COLO668 (cell line): ENCODE results near the gene NBPF12.
A peak's percentile ranks its signal among the peaks of the same experiment; 100 is the strongest.
"Not testable (repeated sequence)": the region's sequence is repeated elsewhere in the genome, so short reads cannot be mapped to it uniquely, and the experiment has no call there.

Experiments
- DNase-seq: peaks from one replicate; lab custom pipeline; 2025; ENCODE audit not compliant: unreplicated experiment; lab: John Stamatoyannopoulos, UW

NBPF12 gene

GRCh38 chr1:146938242-146938902 lies at the start of gene NBPF12:
NBPF12 (plus strand) TSS chr1:146938324; CDS start chr1:146960144, 21,820 bp downstream.
- DNase-seq, result peak; percentile 90

DNA sequence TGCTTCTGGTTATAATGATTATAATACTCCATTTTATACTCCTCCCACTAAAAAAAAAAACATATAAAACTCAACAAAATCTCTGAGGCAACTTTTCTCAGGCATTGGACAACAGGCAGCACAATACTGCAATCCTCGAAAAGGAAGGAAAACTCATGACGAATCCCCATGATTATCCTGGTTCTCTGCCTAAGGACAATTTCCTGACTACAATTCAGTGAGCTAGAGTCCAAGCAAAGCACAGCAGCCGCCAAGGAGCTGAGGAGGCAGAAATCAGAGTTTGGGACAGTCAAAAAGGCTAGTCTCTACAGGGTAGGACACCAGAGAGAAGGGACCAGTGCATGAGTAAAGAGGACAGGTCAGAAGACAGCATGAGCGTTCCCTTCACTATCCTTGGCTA lies 46.8 kb upstream of the NBPF12 start:
- DNase-seq, result not testable (repeated sequence)

DNA sequence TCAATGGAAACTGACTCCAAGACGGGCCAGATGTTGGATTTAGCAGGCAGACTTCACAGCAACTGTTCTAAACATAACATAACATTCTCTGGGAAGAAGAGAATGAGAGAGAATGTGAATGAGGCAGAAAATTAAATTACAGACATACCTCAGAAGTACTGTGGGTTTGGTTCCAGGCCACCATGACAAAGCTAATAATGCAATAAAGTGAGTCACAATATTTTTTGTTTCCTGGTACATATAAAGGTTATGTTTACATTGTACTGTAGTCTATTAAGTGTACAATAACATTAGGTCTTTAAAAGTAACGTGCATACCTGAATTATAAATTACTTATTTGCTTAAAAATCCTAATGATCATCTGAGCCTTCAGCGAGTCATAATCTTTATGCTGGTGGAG lies 45.8 kb upstream of the NBPF12 start:
- DNase-seq, result not testable (repeated sequence)

DNA sequence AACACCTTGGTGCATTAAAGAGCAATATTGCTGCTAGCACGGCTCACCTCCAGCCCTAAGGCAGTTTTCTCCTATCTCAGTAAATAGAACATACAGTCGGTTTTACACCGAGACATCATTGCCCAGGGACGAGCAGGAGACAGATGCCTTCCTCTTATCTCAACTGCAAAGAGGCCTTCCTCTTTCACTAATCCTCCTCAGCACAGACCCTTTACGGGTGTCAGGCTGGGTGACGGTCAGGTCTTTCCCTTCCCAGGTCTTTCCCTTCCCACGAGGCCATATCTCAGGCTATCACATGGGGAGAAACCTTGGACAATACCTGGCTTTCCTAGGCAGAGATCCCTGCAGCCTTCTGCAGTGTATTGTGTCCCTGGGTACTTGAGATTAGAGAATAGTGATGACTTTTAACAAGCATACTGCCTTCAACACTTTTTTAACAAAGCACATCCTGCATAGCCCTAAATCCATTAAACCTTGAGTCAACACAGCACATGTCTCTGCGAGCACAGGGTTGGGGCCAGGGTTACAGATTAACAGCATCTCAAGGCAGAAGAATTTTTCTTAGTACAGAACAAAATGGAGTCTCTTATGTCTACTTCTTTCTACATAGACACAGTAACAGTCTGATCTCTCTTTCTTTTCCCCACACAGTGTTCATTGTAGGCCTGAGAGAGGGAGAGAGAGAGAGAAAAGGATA lies 30.4 kb upstream of the NBPF12 start:
- DNase-seq, result not testable (repeated sequence)

DNA sequence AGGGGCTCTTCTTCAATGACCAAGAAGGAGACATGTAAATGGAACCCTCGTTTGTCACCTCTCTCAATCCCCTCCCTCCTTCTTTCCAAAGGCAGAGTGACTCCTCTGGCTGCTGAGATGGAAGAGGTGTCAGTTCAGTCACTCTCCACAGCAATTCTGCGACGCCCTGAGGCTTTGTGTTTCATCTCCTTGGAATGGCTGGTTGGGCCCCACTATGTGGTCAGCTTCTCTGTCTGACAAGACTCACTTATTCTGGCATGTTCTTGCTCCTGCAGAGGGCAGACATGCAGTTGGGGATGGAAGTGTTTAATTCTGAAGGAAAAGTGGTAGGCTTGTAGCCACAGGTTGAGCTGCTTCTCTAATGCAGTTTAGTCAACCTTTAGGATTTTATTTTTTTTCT lies 25.1 kb upstream of the NBPF12 start:
- DNase-seq, result not testable (repeated sequence)

GRCh38 chr1:146920811-146921210 lies 17.3 kb upstream of the NBPF12 start:
- DNase-seq, result not testable (repeated sequence)

GRCh38 chr1:146922614-146923013 lies 15.5 kb upstream of the NBPF12 start:
- not testable (repeated sequence) for DNase-seq

DNA sequence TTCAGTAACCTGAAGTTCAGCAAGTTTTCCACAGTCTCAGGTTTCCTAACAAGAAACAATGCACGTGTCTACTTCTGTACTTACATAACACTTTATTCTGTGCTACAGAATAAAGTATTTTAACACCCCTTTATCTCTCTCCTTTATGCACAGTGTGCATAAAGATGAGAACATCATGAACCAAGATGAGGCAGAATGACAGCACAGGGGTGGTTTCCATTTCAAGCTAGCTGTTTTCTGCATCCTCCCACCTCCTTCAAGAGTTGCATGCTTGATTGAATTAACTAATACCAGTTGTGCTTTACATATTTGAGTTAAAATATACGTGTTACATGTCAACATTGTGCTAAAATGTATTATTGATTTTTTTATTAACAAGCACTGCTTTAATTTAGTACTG lies 14.0 kb upstream of the NBPF12 start:
- DNase-seq, result not testable (repeated sequence)

DNA sequence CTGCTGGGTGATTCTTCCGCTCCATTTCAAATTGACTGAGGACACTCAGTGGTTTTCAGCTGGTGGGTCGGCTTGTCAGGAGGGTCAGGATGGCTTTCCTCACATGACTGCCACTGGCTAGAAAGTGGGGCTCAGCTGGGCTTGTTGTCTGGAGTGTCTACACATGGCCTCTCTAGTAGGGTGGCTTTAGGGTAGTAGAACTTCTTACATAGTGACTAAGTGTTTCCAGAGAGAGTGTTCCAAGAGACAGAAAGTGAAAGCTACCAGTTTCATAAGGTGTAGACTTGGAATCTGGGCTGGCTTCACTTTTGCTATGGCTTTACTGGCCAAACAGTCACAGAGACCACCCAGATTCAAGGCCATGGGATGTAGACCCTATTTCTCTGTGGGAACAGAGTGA lies 11.7 kb upstream of the NBPF12 start:
- DNase-seq, result not testable (repeated sequence)

DNA sequence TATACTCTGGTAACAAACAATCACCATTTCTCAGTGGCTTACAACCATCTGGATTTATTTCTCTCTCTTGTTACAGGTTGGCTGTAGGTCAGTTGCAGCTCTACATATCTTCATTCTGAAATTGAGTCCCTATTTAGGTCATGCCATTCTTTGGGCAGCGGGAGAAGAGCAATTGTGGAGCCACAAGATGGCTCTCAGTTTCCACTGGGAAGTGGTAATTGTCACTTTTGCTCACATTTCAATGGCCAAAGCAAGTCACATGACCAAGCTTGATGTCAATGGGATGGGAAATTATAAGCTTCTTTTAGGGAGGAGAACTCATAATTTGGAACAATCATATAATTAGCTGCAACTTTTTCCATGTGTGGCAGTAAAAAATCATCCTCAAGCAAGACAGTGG lies 7.9 kb upstream of the NBPF12 start:
- not testable (repeated sequence) for DNase-seq

DNA sequence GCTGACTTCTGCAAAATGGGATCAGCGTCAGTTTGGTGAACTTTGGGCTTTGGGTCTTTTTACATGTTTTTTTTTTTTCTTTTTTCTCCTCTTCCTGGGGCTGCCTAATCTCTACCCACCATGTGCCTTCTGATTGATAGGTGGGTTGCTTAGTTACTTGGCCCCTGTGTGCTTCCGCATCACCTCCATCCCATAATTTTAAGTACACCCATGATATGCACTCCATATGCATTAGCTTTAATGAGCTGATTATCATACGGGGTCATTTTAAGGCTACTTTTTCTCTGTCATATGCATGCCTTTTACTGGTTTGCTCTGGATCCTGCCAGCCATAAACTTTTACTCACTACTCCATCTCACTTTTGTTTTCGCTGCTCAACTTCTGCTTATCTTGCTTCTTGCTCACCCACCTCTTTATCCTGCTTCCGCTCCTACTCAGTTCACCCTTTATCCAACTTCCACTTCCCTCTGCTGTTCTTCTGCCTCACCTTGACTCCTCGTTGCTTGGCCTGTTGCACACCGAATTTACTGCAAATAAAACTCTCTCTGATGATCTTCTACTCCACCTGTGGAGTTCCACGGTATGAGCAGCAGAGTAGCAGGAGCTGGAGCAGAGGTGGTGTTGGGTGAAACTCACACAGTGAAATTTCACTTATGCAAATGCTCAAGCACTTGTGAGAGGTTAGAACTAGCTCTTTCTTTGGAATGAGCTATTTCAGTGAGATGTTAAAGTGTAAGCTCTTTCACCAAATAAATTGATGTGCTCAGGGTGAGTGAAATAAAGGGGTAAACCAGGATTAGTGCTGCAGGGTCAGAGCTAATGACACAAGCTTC lies 3.5 kb upstream of the NBPF12 start:
- not testable (repeated sequence) for DNase-seq

DNA sequence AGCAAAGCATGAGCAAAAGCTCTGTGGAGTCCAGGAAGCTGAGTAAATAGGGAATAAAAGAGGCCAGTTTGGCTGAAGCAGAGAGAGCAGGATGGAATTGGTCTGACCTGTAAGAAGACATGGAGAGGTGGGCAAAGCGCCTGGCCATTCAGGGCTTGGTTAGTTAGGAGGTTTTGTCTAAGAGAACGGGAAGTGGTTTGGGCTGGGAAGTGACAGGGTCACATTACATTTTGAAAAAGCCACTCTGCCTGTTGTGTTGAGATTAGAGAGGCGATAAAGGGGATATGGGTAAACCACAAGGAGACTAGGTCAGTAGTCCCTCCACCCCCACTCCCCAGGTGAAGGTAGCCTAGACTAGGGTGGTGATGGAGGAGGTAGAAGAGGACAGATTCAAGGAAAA lies 662 bp upstream of the NBPF12 start:
- not testable (repeated sequence) for DNase-seq

- DNase-seq, result peak; percentile 68
These were observed 1.0 kb downstream of the NBPF12 start for GRCh38 chr1:146938927-146939786.

GRCh38 chr1:146940293-146940692 lies 2.2 kb downstream of the NBPF12 start:
- not testable (repeated sequence) for DNase-seq

DNA sequence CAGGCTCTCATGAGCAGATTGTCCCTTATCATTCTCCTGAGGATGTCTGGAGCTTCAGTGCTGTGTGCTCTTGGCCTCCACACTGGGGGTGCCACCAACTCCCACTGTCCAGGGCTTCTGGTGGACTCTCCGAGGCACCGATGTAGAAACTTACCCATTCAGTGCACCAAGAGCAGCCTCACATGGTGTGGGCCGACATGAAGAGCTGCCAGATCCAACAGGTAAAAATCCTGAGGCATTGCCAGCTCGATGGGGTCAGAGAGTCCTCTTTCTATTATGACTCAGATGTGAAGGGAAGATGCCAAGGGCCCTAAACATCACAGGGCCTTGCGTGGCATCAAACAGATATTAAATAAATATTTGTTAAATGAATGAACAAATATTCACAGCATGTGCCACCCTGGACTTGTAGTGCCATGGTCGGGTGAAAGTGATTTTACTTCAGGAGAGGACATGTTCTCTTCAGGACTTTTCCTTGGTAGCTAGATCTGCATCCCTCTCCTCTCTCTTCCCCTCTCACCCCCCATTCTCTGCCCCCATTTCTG lies 5.3 kb downstream of the NBPF12 start:
- not testable (repeated sequence) for DNase-seq

- DNase-seq, result not testable (repeated sequence)
These were observed 10.0 kb downstream of the NBPF12 start for GRCh38 chr1:146948127-146948526.

DNA sequence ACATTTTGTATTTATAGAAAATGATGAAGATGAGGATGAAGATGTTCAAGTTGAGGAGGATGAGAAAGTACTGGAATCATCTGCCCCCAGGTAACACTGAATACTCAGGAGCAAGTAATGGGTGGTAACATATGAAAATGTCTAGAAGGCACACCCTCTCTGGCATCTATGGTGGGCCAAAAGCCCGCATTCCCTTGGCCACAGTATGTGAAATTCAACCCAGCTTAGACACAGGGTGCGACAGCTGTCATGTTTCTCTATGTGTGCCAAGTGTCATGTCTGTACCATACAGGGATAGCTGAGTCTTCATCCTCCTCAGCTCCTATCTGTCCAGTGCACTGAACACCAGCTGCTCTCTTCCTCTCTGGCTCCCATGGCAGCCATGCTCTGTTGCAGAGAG lies 26.2 kb downstream of the NBPF12 start:
- not testable (repeated sequence) for DNase-seq

- DNase-seq, result not testable (repeated sequence)
These were observed 28.2 kb downstream of the NBPF12 start for GRCh38 chr1:146966351-146966750.

- not testable (repeated sequence) for DNase-seq
These were observed 32.5 kb downstream of the NBPF12 start for GRCh38 chr1:146970656-146971055.

GRCh38 chr1:146972681-146973080 lies 34.6 kb downstream of the NBPF12 start:
- not testable (repeated sequence) for DNase-seq
